ENCODE data around the gene EPHB1.
"Not testable (repeated sequence)": the region's sequence is repeated elsewhere in the genome, so short reads cannot be mapped to it uniquely, and the experiment has no call there.

EPHB1 gene

GRCh38 chr3:135229018-135229495 is 434.0 kb downstream of the EPHB1 start:
- DNase-seq: no peak

GRCh38 chr3:135231737-135232136 is 436.7 kb downstream of the EPHB1 start:
- no peak for DNase-seq

- no peak for DNase-seq
These were observed 437.2 kb downstream of the EPHB1 start for GRCh38 chr3:135232226-135232625.

GRCh38 chr3:135233476-135233875 is 438.4 kb downstream of the EPHB1 start:
- DNase-seq: not testable (repeated sequence)

- DNase-seq: no peak
These were observed 440.5 kb downstream of the EPHB1 start for GRCh38 chr3:135235541-135235940.

GRCh38 chr3:135237371-135238143 is 442.5 kb downstream of the EPHB1 start:
- no peak for DNase-seq

GRCh38 chr3:135238236-135238830 is 443.3 kb downstream of the EPHB1 start:
- no peak for DNase-seq

- DNase-seq: no peak
These were observed 444.0 kb downstream of the EPHB1 start for GRCh38 chr3:135238871-135239614.

- DNase-seq: no peak
These were observed 444.5 kb downstream of the EPHB1 start for GRCh38 chr3:135239615-135239884.

GRCh38 chr3:135240426-135240825 is 445.4 kb downstream of the EPHB1 start:
- DNase-seq: no peak

GRCh38 chr3:135242285-135242684 is 447.2 kb downstream of the EPHB1 start:
- DNase-seq: no peak

- no peak for DNase-seq
These were observed 448.6 kb downstream of the EPHB1 start for GRCh38 chr3:135243616-135244015.

GRCh38 chr3:135246027-135246426 is 451.0 kb downstream of the EPHB1 start:
- no peak for DNase-seq

- no peak for DNase-seq
These were observed 453.2 kb downstream of the EPHB1 start for GRCh38 chr3:135248213-135248612.

GRCh38 chr3:135249186-135249585 is 454.1 kb downstream of the EPHB1 start:
- DNase-seq: no peak

- DNase-seq: no peak
These were observed 463.9 kb downstream of the EPHB1 start for GRCh38 chr3:135258916-135259315.

GRCh38 chr3:135260025-135260424 is 465.0 kb downstream of the EPHB1 start:
- no peak for DNase-seq

- DNase-seq: no peak
These were observed 466.2 kb downstream of the EPHB1 start for GRCh38 chr3:135261214-135261775.

- no peak for DNase-seq
These were observed 466.9 kb downstream of the EPHB1 start for GRCh38 chr3:135261916-135262315.

GRCh38 chr3:135262441-135262840 is 467.4 kb downstream of the EPHB1 start:
- DNase-seq: no peak

- DNase-seq: no peak
These were observed 468.3 kb downstream of the EPHB1 start for GRCh38 chr3:135263331-135263730.

- no peak for DNase-seq
These were observed 472.4 kb downstream of the EPHB1 start for GRCh38 chr3:135267487-135267886.

GRCh38 chr3:135268941-135269532 is 474.0 kb downstream of the EPHB1 start:
- DNase-seq: no peak
